Epithelial cell of esophagus (primary cell): ENCODE measurements around the gene GBE1.

ENCODE experiments used
- DNase-seq: peaks from one replicate; pipeline ENCODE4 v3.0.0; 2010; ENCODE audit warnings: low read depth
- H3K4me3 ChIP-seq: 2 replicates; pipeline ENCODE4 v1.5.1; 2011; ENCODE audit warnings: mild to moderate bottlenecking, low read length, control low read depth
- CTCF ChIP-seq: IDR thresholded peaks from 2 replicates; pipeline ENCODE4 v1.5.1; 2011; ENCODE audit warnings: low read depth, mild to moderate bottlenecking, low read length, control low read depth, inconsistent platforms; ENCODE audit not compliant: insufficient read depth; ENCODE audit errors: missing control alignments

Gene GBE1

GRCh38 chr3:81602781-81603180 is 158.7 kb downstream of the GBE1 start:
- no peak for TF ChIP-seq CTCF
- no peak overlapping the region for H3K4me3 ChIP-seq
- no peak for DNase-seq

- no peak for DNase-seq
- H3K4me3 ChIP-seq: no peak overlapping the region
- TF ChIP-seq CTCF: no peak
Measured at GRCh38 chr3:81601707-81602305, 159.6 kb downstream of the GBE1 start.

- no peak for TF ChIP-seq CTCF
- peak; percentile 69 for DNase-seq
- H3K4me3 ChIP-seq: no peak overlapping the region
Measured at GRCh38 chr3:81592101-81592500, 169.3 kb downstream of the GBE1 start.

- TF ChIP-seq CTCF: no peak
- no peak overlapping the region for H3K4me3 ChIP-seq
- no peak for DNase-seq
Measured at GRCh38 chr3:81585937-81586336, 175.5 kb downstream of the GBE1 start.

- TF ChIP-seq CTCF: no peak
- DNase-seq: no peak
Measured at GRCh38 chr3:81585056-81585455, 176.4 kb downstream of the GBE1 start.

GRCh38 chr3:81581966-81582599 is 179.4 kb downstream of the GBE1 start:
- TF ChIP-seq CTCF: peak; percentile 90
- DNase-seq: peak; percentile 61
- H3K4me3 ChIP-seq: no peak overlapping the region

More at GRCh38 chr3:81585056-81585455, 176.4 kb downstream of the GBE1 start:
- no peak overlapping the region for H3K4me3 ChIP-seq

- DNase-seq: no peak
- no peak overlapping the region for H3K4me3 ChIP-seq
- TF ChIP-seq CTCF: no peak
Measured at GRCh38 chr3:81580355-81580754, 181.1 kb downstream of the GBE1 start.
